HG03571 (cell line): ENCODE results near the gene DMD.

Experiments
- ATAC-seq: cut with Tn5 transposase; IDR thresholded peaks from one replicate; pipeline ENCODE4 v1.9.1; 2021; ENCODE audit not compliant: unreplicated experiment

DMD gene

DNA sequence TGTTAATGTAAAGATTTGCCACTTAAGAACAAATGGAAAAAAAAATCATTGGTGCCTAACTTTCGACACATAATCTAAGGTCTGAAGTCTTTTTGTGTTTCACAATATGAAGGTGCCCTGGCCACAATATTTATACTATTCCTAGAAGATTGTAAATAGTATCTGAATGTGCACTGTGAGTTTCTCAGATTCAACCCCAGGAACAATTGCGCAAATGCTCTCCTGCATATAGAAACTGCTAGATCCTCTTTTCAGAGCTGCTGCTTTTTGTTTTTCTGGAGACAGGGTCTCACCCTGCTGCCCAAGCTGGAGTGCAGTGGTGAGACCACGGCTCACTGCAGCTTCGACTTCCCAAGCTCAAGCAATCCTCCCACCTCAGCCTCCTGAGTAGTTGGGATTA, 1659.4 kb downstream of the DMD start:
- no peak for ATAC-seq

DNA sequence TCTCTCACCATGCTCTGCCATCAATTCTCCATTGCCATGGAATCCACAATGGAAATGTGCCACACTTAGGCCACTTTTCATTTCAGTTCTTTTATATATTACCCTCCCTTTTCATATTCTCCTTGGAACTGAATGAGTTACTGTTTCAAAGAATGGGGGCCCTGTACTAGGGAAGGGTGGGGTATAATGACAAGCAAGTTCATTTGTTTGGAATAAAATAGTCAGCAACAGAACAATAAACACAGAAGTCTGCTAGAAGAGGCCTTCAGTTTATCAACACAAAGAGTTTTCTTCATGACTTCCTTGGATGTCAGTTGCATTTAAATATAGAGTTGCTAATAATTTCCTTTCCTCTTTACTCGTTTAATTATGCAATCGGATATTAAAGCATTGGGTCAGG, 1661.2 kb downstream of the DMD start:
- ATAC-seq = no peak

DNA sequence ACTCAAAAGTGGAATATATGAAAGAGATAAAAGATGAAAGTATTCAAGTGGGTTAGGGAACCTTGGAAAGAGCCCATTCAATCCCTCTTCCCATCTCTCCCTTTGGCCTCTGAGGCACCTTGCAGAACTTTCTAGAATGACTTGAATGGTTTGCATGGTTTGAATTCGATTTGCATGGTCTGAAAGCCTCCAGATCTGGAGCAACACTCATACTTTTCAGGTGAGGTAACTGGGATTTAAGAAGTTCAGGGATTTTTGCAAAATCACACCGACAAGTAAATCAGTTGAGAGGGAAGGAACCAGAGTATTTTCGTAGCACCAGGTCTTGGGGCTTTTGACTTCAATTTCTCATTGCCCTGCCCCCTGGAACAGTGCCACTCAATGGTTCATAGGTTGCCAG, 1663.5 kb downstream of the DMD start:
- ATAC-seq = no peak

DNA sequence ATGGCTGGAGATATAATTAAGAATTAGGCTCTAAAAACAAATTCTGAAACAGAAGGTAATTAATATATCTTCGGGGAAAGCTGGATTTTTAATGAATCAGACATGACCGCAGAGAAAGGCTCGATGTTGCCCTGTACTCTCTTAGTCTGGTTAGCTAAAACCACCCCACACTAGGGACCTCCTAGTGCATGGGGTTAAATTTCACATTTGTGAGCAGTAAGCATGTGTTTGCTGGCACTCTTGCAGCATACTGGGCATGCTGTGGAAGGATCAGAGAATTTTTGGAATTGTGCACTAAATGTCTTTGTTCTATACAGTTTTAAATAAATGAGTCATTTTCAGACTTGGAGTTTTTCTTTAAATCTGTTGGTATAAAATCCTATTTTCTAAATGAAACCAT, 1663.9 kb downstream of the DMD start:
- no peak for ATAC-seq

DNA sequence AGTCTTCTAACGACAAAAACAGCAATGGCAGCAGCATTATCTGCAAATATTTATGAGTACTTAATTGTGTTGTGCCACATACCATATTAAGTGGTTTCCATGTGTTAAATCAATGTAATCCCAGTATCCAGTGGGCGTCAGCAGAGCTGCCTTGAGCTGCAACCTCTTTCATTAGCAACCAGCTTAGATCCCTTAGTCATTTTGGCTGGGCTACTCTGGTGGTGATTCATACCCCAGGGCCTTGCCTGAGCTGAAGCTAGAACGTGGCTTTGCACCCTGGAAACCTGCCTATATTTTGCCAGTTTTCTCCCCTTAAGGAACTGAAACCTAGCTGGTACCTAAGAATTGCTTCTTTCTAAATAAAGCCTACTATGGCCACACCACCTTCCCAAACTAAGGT, 1665.2 kb downstream of the DMD start:
- no peak for ATAC-seq

DNA sequence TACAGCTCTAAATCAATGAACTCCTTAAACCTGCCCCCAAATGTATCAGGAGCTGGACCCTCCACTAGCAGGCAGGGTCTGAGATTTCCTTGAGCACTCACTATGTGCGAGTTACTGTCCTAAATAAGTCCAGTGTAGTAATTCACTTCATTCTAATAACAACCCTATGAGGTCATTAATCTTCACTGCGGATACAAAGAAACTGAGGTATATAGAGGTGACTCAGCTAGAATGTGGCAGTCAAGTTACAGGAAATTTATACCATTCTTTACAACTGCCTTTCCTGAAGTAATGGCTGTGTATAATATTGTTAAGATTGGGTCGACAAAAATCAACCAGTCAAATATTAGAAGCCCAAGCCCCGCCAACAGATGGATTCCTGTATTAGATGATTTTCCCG, 1665.6 kb downstream of the DMD start:
- ATAC-seq = no peak

DNA sequence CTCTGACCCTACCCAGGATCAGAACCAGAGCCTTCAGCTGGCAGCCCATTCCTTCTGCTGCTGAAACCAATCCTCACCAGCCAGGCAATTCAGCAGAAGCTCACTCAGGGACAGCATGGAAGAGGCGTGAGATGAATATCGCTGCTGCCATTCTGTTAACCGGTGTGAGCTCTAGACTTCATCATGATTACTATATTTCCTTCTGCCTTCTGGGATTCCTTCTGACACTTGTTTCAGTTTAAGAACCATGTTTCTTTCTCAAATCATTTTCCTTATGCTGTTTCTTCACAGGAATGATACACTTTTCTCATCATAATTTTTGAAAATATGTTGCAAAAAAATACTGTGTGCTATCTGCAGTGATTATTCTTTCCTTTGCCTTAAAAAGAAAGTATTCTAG, 1666.2 kb downstream of the DMD start:
- no peak for ATAC-seq

DNA sequence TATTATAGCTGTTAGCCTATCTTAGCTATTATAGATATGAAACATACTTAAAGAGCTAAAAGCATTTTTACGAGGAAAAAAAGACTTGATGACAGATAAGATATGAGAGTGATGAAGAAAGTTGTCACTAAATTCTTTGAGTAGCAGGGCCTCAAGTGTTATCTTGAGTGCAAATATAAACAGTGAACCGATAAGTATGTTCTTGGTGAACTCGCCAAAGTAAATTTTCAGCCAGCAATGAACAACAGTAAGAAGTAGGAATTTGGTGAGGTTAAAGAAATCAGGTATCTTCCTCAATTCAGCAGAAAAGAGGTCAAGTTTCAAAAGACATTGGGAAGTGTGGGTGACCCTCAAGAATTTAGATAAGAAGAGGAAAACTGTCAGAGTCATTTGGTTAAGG, 1667.7 kb downstream of the DMD start:
- ATAC-seq = no peak

DNA sequence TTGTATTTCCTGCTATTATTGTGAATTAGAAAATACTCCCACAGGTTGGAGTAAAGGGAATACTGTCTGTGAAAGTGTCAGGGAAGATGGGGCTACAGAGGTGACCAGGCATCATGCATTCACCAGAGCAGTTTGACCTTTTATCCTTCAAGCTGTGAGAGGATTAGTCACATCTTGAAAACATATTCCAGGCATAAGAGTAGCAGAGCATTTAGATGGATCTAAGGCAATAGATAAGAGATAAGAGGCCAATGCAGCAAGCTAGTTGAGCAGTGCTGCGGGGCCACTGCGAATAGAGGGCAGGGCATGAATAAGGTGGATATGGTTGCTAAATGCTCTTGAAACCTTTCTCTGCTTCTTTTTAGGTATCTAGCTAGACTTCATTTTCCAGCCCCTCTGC, 1668.8 kb downstream of the DMD start:
- no peak for ATAC-seq

DNA sequence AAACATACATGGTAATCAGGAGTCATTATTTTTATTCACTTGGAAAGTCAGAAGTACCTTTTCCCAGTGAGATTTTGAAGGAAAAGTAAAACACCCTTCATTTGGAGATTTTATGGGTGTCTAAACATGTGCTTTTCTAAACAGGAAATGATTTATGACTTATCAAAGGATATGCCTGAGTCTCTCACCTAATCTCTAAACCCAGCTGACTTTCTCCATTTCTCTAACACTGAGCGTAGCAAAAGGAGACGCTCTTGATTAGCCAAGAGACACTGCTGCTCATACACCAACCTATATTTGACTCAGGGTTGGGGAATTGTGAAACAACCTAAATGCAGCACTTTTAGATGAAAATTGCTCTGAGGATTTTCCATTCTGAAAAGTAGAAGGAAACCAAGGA, 1671.0 kb downstream of the DMD start:
- no peak for ATAC-seq

DNA sequence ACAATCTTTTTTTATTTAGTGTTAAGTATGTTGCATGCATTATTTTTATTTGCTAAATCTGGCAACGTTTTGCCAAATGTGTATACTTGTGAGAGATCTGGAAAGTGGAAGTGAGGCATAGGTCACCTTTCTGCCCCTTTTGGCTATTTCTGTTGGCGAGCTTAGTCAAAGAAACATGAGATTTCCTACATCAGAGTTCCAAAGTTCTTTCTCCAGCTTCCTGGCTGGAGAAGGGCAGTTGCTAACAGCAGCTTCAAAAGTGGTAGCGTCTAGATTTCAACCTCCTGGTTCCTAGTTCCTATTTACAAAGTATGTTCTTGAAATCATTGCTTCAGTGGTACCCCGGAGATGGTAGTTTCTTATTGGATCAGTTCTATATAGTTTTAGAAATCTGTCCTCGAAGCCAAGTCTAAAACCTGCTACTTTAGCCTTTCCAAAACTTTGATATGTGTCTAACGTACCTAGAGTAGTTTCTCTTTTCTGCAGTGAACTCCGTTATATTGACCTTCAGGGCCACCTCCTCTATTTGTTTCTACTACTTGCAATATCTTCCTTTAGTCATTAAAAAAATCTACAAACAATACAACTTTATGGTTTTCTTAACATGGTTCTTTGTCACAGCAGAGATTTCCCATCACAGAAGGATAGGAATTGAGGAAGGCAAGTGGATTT, 1683.8 kb downstream of the DMD start:
- no peak for ATAC-seq

DNA sequence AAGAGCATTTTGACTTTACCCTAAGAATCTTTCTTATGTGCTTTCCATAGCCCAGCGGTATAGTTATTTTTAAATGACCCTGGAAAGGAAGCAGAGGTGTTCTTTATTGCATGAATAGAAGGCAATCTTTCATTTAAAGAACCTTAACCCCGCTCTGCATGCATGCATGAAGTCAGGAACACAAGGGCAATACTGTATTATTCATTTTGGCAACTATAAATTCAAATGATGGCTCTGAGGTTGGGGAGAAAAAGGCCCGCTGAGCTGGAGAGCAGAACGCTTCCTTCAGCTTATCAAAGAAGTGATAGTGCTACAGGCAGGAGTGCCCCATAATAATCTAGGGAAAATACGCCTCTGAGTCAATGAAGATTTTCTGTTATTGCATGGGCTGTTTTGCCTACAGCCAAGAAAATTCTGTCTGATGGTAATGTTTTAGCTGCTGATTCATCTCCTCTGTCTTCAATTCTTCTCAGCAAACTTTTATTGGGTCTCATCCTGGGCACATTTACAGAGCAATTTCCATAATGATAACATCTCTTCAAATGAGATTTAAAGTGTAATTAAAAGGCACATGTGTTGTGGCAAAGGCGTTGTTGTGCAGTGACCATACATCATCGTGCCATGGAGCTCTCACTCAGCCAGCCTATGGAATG, 1687.3 kb downstream of the DMD start:
- no peak for ATAC-seq

DNA sequence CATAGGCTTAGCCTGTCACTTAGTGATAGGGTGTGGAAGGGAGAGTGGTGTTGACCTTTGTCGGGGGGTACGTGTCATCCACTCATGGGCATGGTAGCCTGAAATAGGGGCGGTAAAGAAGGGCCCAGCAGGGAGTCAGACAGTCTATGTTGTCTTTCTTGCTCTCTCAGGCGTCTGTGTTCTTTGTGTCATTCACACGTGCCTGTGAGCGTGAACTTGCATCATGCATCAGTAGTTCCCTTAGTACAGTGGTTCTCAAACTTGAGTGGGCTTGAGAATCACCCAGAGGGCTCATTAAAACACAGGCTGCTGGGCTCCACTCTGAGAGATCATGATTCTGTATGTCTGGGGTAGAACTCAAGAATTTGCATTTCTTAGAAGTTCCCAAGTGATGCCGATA, 1688.6 kb downstream of the DMD start:
- ATAC-seq = no peak

DNA sequence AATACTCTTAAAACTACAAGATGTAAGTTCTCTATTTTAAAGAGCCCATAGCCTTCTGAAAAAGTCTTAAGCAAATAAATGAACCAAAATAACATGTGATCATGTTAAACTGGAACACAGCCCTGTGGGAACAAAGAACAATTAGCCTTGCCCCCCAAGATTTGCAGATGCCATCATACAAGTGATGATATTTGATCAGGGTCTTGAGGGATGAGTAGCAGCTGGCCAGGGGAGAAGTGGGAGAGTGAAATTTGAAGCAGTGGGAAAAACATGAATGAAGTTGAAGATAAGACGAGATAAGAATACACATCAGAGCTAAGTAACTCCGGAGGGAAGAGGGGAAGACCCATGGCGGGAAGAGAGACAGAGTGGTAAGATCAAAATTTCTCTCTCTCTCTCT, 1689.4 kb downstream of the DMD start:
- ATAC-seq = no peak

DNA sequence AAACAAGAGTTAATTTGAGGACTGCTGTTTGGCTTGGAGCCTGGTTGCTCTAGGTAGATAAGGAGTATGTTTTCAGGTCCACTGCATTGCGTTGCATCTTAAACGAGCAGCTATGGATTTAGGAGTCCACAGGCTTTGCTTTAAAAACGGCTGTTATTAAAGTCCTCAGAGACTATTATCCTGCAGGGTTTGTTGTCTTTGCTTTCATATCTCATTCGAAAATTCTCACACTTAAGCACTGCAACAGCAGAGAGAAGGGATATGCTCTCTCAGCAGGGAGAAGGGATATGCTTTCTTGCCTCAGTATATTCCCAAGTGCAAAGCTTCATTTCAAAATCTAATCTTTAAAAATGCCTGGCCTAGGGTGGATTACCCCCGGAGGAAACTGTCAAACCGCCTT, 1694.8 kb downstream of the DMD start:
- ATAC-seq = no peak

DNA sequence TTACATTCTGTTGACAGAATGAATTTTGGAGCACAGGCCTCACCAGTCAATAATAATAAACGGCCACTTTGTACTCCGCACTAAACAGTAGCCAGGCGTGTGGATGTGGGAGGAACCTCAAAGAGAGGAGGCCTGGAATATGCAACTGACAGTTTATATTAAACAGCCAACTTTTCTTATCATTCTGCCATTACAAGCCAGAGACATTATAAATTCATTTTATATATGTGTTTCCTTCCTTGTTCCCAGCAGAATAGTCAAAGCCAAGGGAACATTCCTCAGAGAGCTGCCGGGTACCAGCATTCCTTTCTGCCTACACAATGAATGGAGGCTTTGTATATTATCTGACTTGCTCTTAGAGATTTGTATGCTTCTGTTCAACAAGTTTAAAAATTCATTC, 1703.0 kb downstream of the DMD start:
- ATAC-seq = no peak

DNA sequence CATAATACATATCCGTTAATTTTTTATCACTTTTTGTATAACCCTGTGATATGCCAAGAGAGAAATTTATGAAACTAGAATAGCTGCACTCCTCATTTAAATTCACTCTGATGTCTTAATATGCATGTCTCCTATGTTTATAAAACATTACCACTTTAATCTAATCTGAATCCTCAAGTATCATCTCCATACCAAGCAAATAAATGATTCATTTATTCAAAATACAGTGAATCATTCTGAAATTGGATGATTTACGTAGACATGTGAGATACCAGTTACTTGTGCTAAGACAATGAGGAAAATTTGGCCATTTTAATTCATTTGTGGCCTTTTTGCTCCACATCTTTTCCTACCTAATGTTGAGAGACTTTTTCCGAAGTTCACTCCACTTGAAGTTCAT, 1704.4 kb downstream of the DMD start:
- ATAC-seq = no peak

DNA sequence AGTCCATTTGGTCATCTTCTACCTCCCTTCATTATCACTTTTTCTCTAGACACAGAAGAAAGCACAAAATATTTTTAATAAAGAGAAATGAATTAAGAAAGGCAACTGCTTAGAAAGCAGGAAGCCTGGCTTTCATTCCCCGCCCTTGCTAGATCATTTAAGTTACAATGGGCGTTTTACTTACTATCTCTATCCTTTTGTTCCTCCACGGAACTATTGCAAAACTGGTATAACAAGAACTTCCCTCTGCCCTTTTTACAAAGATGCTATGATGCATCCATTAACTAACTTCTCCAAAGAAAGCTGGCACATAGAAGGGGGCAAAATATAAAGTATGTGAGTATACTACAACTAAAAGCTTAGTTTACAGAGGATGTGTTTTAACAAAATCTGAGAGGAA, 1705.0 kb downstream of the DMD start:
- no peak for ATAC-seq

DNA sequence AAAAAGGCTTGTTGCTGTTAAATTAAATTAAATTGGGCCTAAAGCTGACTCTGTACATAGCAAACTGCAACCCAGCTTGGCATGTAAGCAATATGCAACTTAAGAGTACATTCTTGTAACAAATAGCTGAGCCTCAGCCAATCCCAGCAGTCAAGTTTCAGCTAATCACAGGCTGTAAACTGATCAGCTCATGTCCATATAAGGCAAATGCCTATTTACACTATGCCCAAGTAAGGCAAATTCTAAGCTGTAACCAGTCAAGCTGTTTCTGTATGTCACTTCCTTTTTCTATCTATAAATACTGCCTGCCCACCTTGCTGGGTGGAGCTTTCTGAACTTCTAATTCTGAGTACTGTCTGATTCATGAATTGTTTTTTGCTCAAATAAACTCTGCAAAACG, 1710.4 kb downstream of the DMD start:
- no peak for ATAC-seq

DNA sequence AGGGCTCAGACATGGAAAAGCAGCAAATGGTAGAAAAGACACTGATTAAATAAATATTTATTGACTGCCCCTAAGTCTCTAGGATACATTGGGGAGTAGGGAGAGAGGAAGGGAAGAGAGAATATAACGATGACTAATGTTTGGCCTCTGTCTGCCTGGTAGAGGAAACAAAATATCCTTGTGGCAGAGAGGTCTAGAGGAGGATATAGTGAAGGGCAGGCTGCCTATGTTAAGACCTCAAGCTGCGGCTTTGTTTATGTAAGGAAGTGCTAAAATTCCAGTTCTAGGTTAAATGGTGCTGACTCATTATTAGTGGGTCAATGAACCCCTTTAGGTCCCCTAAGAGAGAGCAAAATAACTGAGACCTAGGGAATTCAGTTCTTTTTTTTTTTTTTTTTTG, 1712.2 kb downstream of the DMD start:
- ATAC-seq = no peak

DNA sequence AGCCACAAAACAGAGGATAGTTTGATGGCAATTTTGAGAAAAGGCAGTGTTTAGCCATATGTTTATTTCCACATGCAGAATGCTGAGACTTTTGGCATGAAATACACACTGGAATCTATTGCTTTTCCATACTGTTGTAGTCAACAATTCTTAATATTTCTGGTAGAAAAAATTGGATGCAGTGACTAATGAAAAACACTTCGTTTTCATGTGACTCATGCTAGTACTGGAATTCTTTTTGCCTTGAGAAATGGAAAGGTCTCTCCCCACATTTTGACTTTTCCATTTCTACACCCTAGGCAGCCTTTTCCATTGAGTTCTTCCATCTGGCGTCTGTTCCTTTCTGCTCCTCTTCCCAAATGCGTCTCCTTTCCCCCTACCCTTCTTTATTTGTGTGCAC, 1714.3 kb downstream of the DMD start:
- ATAC-seq = no peak

DNA sequence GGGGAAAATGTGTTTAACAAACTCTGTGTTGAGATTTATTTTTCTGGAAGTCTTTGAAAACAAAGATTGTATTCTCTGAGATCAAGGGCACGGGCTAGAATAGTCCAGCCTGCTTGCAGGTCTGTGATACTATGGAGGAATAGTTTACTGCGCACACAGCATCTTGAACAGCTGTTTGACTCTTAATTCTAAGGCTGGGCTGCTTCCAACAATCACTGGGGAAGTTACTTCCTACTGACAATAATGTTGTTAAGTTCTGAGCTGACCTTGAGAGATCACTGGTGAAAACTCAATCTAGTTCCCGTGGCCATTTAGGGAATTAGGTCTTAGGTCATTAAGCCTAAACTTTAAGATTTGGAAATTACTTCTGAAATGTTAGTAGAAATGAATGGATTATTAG, 1723.4 kb downstream of the DMD start:
- no peak for ATAC-seq

DNA sequence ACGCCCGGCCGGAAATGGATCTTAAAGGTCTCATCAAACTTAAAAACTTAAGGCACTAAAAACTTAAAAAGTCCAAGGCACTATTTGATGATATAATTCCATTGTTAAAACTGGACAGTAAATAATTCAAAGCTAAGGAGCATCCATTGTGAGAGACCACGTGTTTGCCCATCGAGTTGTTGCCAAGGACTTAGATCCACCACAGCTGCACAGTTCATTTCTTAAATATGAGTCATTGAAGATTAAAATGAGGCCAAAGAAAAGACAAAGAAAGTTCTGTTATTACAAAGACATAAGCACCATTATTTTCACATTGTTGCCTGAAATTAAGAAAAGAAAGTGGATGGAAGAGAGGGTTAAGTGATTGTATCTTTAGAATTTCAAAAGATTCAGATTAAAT, 1728.0 kb downstream of the DMD start:
- no peak for ATAC-seq
